ENCODE measurements around the gene NPPB.
"Not testable (repeated sequence)": the region's sequence is repeated elsewhere in the genome, so short reads cannot be mapped to it uniquely, and the experiment has no call there.

- TF ChIP-seq, protein P1, sequence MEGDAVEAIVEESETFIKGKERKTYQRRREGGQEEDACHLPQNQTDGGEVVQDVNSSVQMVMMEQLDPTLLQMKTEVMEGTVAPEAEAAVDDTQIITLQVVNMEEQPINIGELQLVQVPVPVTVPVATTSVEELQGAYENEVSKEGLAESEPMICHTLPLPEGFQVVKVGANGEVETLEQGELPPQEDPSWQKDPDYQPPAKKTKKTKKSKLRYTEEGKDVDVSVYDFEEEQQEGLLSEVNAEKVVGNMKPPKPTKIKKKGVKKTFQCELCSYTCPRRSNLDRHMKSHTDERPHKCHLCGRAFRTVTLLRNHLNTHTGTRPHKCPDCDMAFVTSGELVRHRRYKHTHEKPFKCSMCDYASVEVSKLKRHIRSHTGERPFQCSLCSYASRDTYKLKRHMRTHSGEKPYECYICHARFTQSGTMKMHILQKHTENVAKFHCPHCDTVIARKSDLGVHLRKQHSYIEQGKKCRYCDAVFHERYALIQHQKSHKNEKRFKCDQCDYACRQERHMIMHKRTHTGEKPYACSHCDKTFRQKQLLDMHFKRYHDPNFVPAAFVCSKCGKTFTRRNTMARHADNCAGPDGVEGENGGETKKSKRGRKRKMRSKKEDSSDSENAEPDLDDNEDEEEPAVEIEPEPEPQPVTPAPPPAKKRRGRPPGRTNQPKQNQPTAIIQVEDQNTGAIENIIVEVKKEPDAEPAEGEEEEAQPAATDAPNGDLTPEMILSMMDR (IDR thresholded peaks at IDR 0.05 in 4 of 5, conservative IDR thresholded peaks at IDR 0.05 in 1 of 5), result not testable (repeated sequence)
- TF ChIP-seq POLR2A (IDR thresholded peaks at IDR 0.05), result not testable (repeated sequence)
Observed at GRCh38 chr1:11901446-11901845, 42.7 kb upstream of the NPPB start.
